Fibroblast of villous mesenchyme (primary cell): Measurements from ENCODE around the gene GALK2. TPM values are rescaled to one million over a fixed set of nuclear protein-coding genes. Genes with fewer than 3 reads are reported as not detected.

Experiments
- DNase-seq: peaks from one replicate; pipeline ENCODE4 v3.0.0-alpha.2; 2010; ENCODE audit warnings: low read depth
- H3K4me3 ChIP-seq: 2 replicates; pipeline ENCODE4 v1.5.1; 2011; ENCODE audit warnings: low read depth, mild to moderate bottlenecking, low read length
- CTCF ChIP-seq: IDR thresholded peaks from 2 replicates; pipeline ENCODE4 v1.5.1; 2012; ENCODE audit warnings: low read depth, mild to moderate bottlenecking, low read length; ENCODE audit not compliant: insufficient read depth
- total RNA-seq: library from RNA; depleted of rRNA; stranded (reverse); fragments of >200 nt; gene quantifications from 2 replicates; pipeline ENCODE4 v1.2.3, GENCODE V29; 2012

The GALK2 gene
- total RNA-seq, 1 donor: 58.7 TPM

GRCh38 chr15:49134683-49135341, 35.2 kb upstream of the GALK2 start:
- no peak overlapping the region for H3K4me3 ChIP-seq
- DNase-seq: peak; percentile 63
- no peak for TF ChIP-seq CTCF

- no peak for DNase-seq
- no peak for TF ChIP-seq CTCF
- no peak overlapping the region for H3K4me3 ChIP-seq
Observed at GRCh38 chr15:49135342-49135857, 34.6 kb upstream of the GALK2 start.

GRCh38 chr15:49135911-49136310, 34.1 kb upstream of the GALK2 start:
- no peak overlapping the region for H3K4me3 ChIP-seq
- TF ChIP-seq CTCF: no peak

GRCh38 chr15:49137861-49138260, 32.2 kb upstream of the GALK2 start:
- H3K4me3 ChIP-seq: no peak overlapping the region
- no peak for DNase-seq

More at GRCh38 chr15:49135911-49136310, 34.1 kb upstream of the GALK2 start:
- peak; percentile 56 for DNase-seq

GRCh38 chr15:49145651-49146609, 24.1 kb upstream of the GALK2 start:
- peak; percentile 68 for DNase-seq
- TF ChIP-seq CTCF: peak; percentile 71
- H3K4me3 ChIP-seq: no peak overlapping the region

More at GRCh38 chr15:49137861-49138260, 32.2 kb upstream of the GALK2 start:
- TF ChIP-seq CTCF: no peak

GRCh38 chr15:49148298-49148697, 21.7 kb upstream of the GALK2 start:
- DNase-seq: no peak
- no peak overlapping the region for H3K4me3 ChIP-seq
- TF ChIP-seq CTCF: no peak
